ENCODE results near the gene AMOTL2.
A peak's percentile ranks its signal among the peaks of the same experiment; 100 is the strongest.

Gene AMOTL2

GRCh38 chr3:134406331-134407238 lies 32.3 kb upstream of the AMOTL2 start:
- peak overlapping the region; percentile 36 for H3K4me3 ChIP-seq (replicated peaks; ENCODE audit: low read depth, low read length)
- no peak for DNase-seq (ENCODE audit: extremely low read depth, low read depth)
- TF ChIP-seq CTCF (IDR thresholded peaks at IDR 0.05; ENCODE audit: low read depth, low read length, missing control alignments) = no peak

- no peak for DNase-seq (ENCODE audit: extremely low read depth, low read depth)
- TF ChIP-seq CTCF (IDR thresholded peaks at IDR 0.05; ENCODE audit: low read depth, low read length, missing control alignments) = no peak
- no peak overlapping the region for H3K4me3 ChIP-seq (replicated peaks; ENCODE audit: low read depth, low read length)
Measured at GRCh38 chr3:134404366-134404885, 30.2 kb upstream of the AMOTL2 start.

- H3K4me3 ChIP-seq (replicated peaks; ENCODE audit: low read depth, low read length) = no peak overlapping the region
- DNase-seq (ENCODE audit: extremely low read depth, low read depth) = no peak
- TF ChIP-seq CTCF (IDR thresholded peaks at IDR 0.05; ENCODE audit: low read depth, low read length, missing control alignments) = no peak
Measured at GRCh38 chr3:134397755-134398154, 23.5 kb upstream of the AMOTL2 start.

GRCh38 chr3:134395103-134395502 lies 20.9 kb upstream of the AMOTL2 start:
- no peak for TF ChIP-seq CTCF (IDR thresholded peaks at IDR 0.05; ENCODE audit: low read depth, low read length, missing control alignments)
- no peak overlapping the region for H3K4me3 ChIP-seq (replicated peaks; ENCODE audit: low read depth, low read length)
- DNase-seq (ENCODE audit: extremely low read depth, low read depth) = no peak

- DNase-seq (ENCODE audit: extremely low read depth, low read depth) = no peak
- H3K4me3 ChIP-seq (replicated peaks; ENCODE audit: low read depth, low read length) = no peak overlapping the region
- no peak for TF ChIP-seq CTCF (IDR thresholded peaks at IDR 0.05; ENCODE audit: low read depth, low read length, missing control alignments)
Measured at GRCh38 chr3:134394380-134394779, 20.1 kb upstream of the AMOTL2 start.

GRCh38 chr3:134393074-134393473 lies 18.8 kb upstream of the AMOTL2 start:
- no peak overlapping the region for H3K4me3 ChIP-seq (replicated peaks; ENCODE audit: low read depth, low read length)
- TF ChIP-seq CTCF (IDR thresholded peaks at IDR 0.05; ENCODE audit: low read depth, low read length, missing control alignments) = no peak
- no peak for DNase-seq (ENCODE audit: extremely low read depth, low read depth)

All from HFF-Myc (cell line).